Uterus (tissue), 2 donors: ENCODE data around the gene CHST11.

Experiments
- POLR2A ChIP-seq, 2 donors: fragments of 450-650 bp; IDR thresholded peaks; one replicate each; pipeline ENCODE4 v1.6.1; 2016; ENCODE audit warnings: antibody characterized with exemption in 2 of 2, mild to moderate bottlenecking in 1 of 2, moderate library complexity in 1 of 2
- TF ChIP-seq, protein P1 (sequence below), 4 experiments: fragments of 200-600 bp in 2 of 4; fragments of 450-650 bp in 2 of 4; sonication (generic) in 2 of 4; IDR thresholded peaks; one replicate each; pipeline ENCODE4 v1.5.1; 2016 to 2019; ENCODE audit warnings: antibody characterized with exemption in 4 of 4, mild to moderate bottlenecking in 2 of 4, moderate library complexity in 1 of 4

DNA sequence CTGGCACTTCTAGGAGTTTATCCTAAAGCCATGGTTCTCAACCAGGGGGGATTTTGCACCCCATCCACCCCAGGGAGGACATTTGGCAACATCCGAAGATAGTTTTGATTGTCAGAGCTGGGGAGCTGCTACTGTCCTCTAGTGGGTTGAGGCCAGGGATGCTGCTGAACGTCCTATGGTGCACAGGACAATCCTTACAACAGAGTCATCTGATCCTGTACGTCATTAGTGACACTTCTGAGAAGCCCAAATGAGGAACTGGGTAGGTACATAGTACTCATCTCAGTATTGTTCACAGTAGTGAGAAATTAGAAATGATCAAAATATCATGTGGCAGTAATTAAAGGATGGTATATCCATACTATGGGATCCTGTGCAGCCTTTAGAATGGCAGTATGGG is 185.1 kb downstream of the CHST11 start:
- TF ChIP-seq, protein P1, sequence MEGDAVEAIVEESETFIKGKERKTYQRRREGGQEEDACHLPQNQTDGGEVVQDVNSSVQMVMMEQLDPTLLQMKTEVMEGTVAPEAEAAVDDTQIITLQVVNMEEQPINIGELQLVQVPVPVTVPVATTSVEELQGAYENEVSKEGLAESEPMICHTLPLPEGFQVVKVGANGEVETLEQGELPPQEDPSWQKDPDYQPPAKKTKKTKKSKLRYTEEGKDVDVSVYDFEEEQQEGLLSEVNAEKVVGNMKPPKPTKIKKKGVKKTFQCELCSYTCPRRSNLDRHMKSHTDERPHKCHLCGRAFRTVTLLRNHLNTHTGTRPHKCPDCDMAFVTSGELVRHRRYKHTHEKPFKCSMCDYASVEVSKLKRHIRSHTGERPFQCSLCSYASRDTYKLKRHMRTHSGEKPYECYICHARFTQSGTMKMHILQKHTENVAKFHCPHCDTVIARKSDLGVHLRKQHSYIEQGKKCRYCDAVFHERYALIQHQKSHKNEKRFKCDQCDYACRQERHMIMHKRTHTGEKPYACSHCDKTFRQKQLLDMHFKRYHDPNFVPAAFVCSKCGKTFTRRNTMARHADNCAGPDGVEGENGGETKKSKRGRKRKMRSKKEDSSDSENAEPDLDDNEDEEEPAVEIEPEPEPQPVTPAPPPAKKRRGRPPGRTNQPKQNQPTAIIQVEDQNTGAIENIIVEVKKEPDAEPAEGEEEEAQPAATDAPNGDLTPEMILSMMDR (IDR thresholded peaks at IDR 0.05) = no peak
- no peak for TF ChIP-seq POLR2A (IDR thresholded peaks at IDR 0.05)
